Mesendoderm (in vitro differentiated cells): ENCODE measurements around the gene RBM15.

Experiments
- DNase-seq: peaks from one replicate; pipeline ENCODE4 v3.0.0; 2013
- H2AK5ac ChIP-seq: 2 replicates; pipeline ENCODE4 v1.6.1; 2013; ENCODE audit warnings: low read length, inconsistent platforms
- H2BK120ac ChIP-seq: 2 replicates; pipeline ENCODE4 v1.6.1; 2013; ENCODE audit warnings: low read depth, mild to moderate bottlenecking, low read length, moderate library complexity, mixed read lengths
- H2BK15ac ChIP-seq: replicated peaks from 2 replicates; pipeline ENCODE4 v1.6.1; 2013; ENCODE audit warnings: low read depth, mild to moderate bottlenecking, moderate library complexity
- H2BK5ac ChIP-seq: 2 replicates; pipeline ENCODE4 v1.6.1; 2013; ENCODE audit warnings: low read length, inconsistent platforms
- H3K18ac ChIP-seq: 2 replicates; pipeline ENCODE4 v1.6.1; 2013; ENCODE audit warnings: mild to moderate bottlenecking, low read length, mixed read lengths
- H3K23ac ChIP-seq: one replicate; pipeline ENCODE4 v1.6.1; 2013; ENCODE audit warnings: low read length
- H3K27ac ChIP-seq: 2 replicates; pipeline ENCODE4 v1.5.1; 2013; ENCODE audit warnings: low read depth, mild to moderate bottlenecking, inconsistent platforms, low read length, moderate library complexity
- H3K27me3 ChIP-seq: 2 replicates; pipeline ENCODE4 v1.6.1; 2013; ENCODE audit warnings: low read length, control low read depth, mild to moderate bottlenecking, inconsistent platforms; ENCODE audit not compliant: insufficient read depth, poor library complexity
- H3K36me3 ChIP-seq: 2 replicates; pipeline ENCODE4 v1.6.1; 2013; ENCODE audit warnings: low read length, inconsistent platforms; ENCODE audit not compliant: control insufficient read depth, insufficient read depth
- H3K4ac ChIP-seq: one replicate; pipeline ENCODE4 v1.6.1; 2013; ENCODE audit warnings: low read depth, mild to moderate bottlenecking, low read length, moderate library complexity
- H3K4me1 ChIP-seq: 2 replicates; pipeline ENCODE4 v1.6.1; 2013; ENCODE audit warnings: low read depth, low read length, inconsistent platforms; ENCODE audit not compliant: control insufficient read depth
- H3K4me2 ChIP-seq: 2 replicates; pipeline ENCODE4 v1.6.1; 2013; ENCODE audit warnings: low read length
- H3K4me3 ChIP-seq: 2 replicates; pipeline ENCODE4 v1.5.1; 2013; ENCODE audit warnings: mild to moderate bottlenecking, low read length
- H3K56ac ChIP-seq: one replicate; pipeline ENCODE4 v1.6.1; 2013; ENCODE audit warnings: low read length
- H3K79me1 ChIP-seq: 2 replicates; pipeline ENCODE4 v1.6.1; 2013; ENCODE audit warnings: low read length, inconsistent platforms
- H3K79me2 ChIP-seq: 2 replicates; pipeline ENCODE4 v1.6.1; 2013; ENCODE audit warnings: mild to moderate bottlenecking, low read length; ENCODE audit not compliant: control insufficient read depth, insufficient read depth
- H3K9ac ChIP-seq: 2 replicates; pipeline ENCODE4 v1.6.1; 2013; ENCODE audit warnings: low read length, inconsistent platforms
- H4K5ac ChIP-seq: one replicate; pipeline ENCODE4 v1.6.1; 2013; ENCODE audit warnings: low read length
- H4K8ac ChIP-seq: one replicate; pipeline ENCODE4 v1.6.1; 2013; ENCODE audit warnings: low read depth, mild to moderate bottlenecking, control low read depth, low read length, moderate library complexity
- WGBS: extraction: QIAGEN DNeasy Blood & Tissue Kit; methylation state at CpG from one replicate; pipeline ENCODE4 v1.1.7; 2013; ENCODE audit warnings: low lambda C conversion rate, missing lambda C conversion rate; ENCODE audit not compliant: insufficient coverage; ENCODE audit errors: extremely low coverage; 5-methylcytosine and 5-hydroxymethylcytosine counted together

The RBM15 gene

GRCh38 chr1:110343249-110343648 is 4.1 kb downstream of the RBM15 start:
- whole genome bisulfite sequencing: no CpG with 5 or more reads among the region's 2 CpGs
- H3K18ac ChIP-seq: no peak overlapping the region
- no peak overlapping the region for H3K4me2 ChIP-seq
- no peak overlapping the region for H3K23ac ChIP-seq
- no peak overlapping the region for H4K5ac ChIP-seq
- peaks cover 8% of the 10 kb centered on the region for H3K4me1 ChIP-seq
- H3K79me2 ChIP-seq: peaks cover 78% of the 10 kb centered on the region
- peaks cover 6% of the 10 kb centered on the region for H3K36me3 ChIP-seq
- H3K9ac ChIP-seq: no peak overlapping the region
- H3K56ac ChIP-seq: no peak overlapping the region
- H2BK15ac ChIP-seq: no peak overlapping the region
- no peak overlapping the region for H4K8ac ChIP-seq
- no peak overlapping the region for H2AK5ac ChIP-seq
- no peak overlapping the region for H3K27ac ChIP-seq
- H2BK5ac ChIP-seq: no peak overlapping the region
- peaks cover 4% of the 10 kb centered on the region for H3K79me1 ChIP-seq
- no peak for DNase-seq
- no peak overlapping the region for H3K4ac ChIP-seq
- H2BK120ac ChIP-seq: no peak overlapping the region
- H3K27me3 ChIP-seq: no peaks in the 10 kb centered on the region
- H3K4me3 ChIP-seq: no peak overlapping the region

- Histone ChIP-seq H3K4me3 (no peak overlapping the region), H4K5ac (no peak overlapping the region), H3K36me3 (peaks cover 6% of the 10 kb centered on the region), H2BK120ac (no peak overlapping the region), H2BK5ac (no peak overlapping the region), H3K27ac (no peak overlapping the region), H3K9ac (no peak overlapping the region), H3K4me1 (peaks cover 8% of the 10 kb centered on the region), H3K56ac (no peak overlapping the region), H3K18ac (no peak overlapping the region), H3K4me2 (peak overlapping the region; percentile 19), H4K8ac (no peak overlapping the region), H2BK15ac (no peak overlapping the region), H2AK5ac (no peak overlapping the region), H3K4ac (no peak overlapping the region), H3K27me3 (no peaks in the 10 kb centered on the region), H3K79me1 (peaks cover 4% of the 10 kb centered on the region), H3K79me2 (peaks cover 82% of the 10 kb centered on the region), H3K23ac (no peak overlapping the region)
- no CpG with 5 or more reads among the region's 3 CpGs for WGBS
- no peak for DNase-seq
Measured at GRCh38 chr1:110344152-110344551, 5.0 kb downstream of the RBM15 start.

GRCh38 chr1:110345480-110345879 is 6.3 kb downstream of the RBM15 start:
- Histone ChIP-seq H3K18ac (no peak overlapping the region), H3K4me3 (no peak overlapping the region), H2AK5ac (no peak overlapping the region), H2BK120ac (no peak overlapping the region), H3K9ac (no peak overlapping the region), H3K23ac (no peak overlapping the region), H3K27ac (no peak overlapping the region), H3K4me2 (no peak overlapping the region), H3K27me3 (no peaks in the 10 kb centered on the region), H3K36me3 (peaks cover 6% of the 10 kb centered on the region), H4K5ac (no peak overlapping the region), H2BK15ac (no peak overlapping the region), H2BK5ac (no peak overlapping the region), H3K4ac (no peak overlapping the region), H3K4me1 (peaks cover 10% of the 10 kb centered on the region), H3K79me1 (peaks cover 9% of the 10 kb centered on the region), H4K8ac (no peak overlapping the region), H3K56ac (no peak overlapping the region), H3K79me2 (peaks cover 81% of the 10 kb centered on the region)
- WGBS: no CpG with 5 or more reads among the region's 3 CpGs
- no peak for DNase-seq

- peaks cover 4% of the 10 kb centered on the region for H3K36me3 ChIP-seq
- H3K4me3 ChIP-seq: no peak overlapping the region
- no CpG with 5 or more reads among the region's 9 CpGs for WGBS
- H3K18ac ChIP-seq: no peak overlapping the region
- H4K8ac ChIP-seq: no peak overlapping the region
- peaks cover 11% of the 10 kb centered on the region for H3K79me1 ChIP-seq
- H2BK15ac ChIP-seq: no peak overlapping the region
- no peak overlapping the region for H2BK5ac ChIP-seq
- no peak overlapping the region for H3K9ac ChIP-seq
- H3K79me2 ChIP-seq: peaks cover 76% of the 10 kb centered on the region
- H3K4me2 ChIP-seq: no peak overlapping the region
- no peaks in the 10 kb centered on the region for H3K27me3 ChIP-seq
- DNase-seq: no peak
- no peak overlapping the region for H2BK120ac ChIP-seq
- H4K5ac ChIP-seq: no peak overlapping the region
- no peak overlapping the region for H2AK5ac ChIP-seq
- no peak overlapping the region for H3K56ac ChIP-seq
- H3K27ac ChIP-seq: no peak overlapping the region
- H3K4ac ChIP-seq: no peak overlapping the region
- H3K23ac ChIP-seq: no peak overlapping the region
- H3K4me1 ChIP-seq: peaks cover 2% of the 10 kb centered on the region
Measured at GRCh38 chr1:110346690-110347089, 7.5 kb downstream of the RBM15 start.

- Histone ChIP-seq H2AK5ac (no peak overlapping the region), H3K4me3 (no peak overlapping the region)
Measured at GRCh38 chr1:110347182-110347893, 8.2 kb downstream of the RBM15 start.

GRCh38 chr1:110348050-110348449 is 8.9 kb downstream of the RBM15 start:
- Histone ChIP-seq H3K4me1 (peaks cover 2% of the 10 kb centered on the region), H3K79me1 (peaks cover 11% of the 10 kb centered on the region), H4K5ac (no peak overlapping the region), H3K4me3 (no peak overlapping the region), H3K23ac (no peak overlapping the region), H3K4ac (no peak overlapping the region), H2BK15ac (no peak overlapping the region), H3K79me2 (peaks cover 67% of the 10 kb centered on the region), H3K18ac (no peak overlapping the region), H3K27me3 (no peaks in the 10 kb centered on the region), H2BK5ac (no peak overlapping the region), H3K56ac (no peak overlapping the region), H3K9ac (no peak overlapping the region), H3K27ac (no peak overlapping the region), H2BK120ac (no peak overlapping the region), H3K4me2 (no peak overlapping the region), H3K36me3 (peaks cover 4% of the 10 kb centered on the region), H4K8ac (no peak overlapping the region), H2AK5ac (no peak overlapping the region)
- WGBS: no CpG with 5 or more reads among the region's 2 CpGs
- no peak for DNase-seq

More at GRCh38 chr1:110347182-110347893, 8.2 kb downstream of the RBM15 start:
- no peak overlapping the region for H3K4ac ChIP-seq
- no peak overlapping the region for H3K56ac ChIP-seq
- peaks cover 2% of the 10 kb centered on the region for H3K4me1 ChIP-seq
- H3K27me3 ChIP-seq: no peaks in the 10 kb centered on the region
- no peak overlapping the region for H4K5ac ChIP-seq
- no peak overlapping the region for H3K18ac ChIP-seq
- no peak overlapping the region for H4K8ac ChIP-seq
- H3K27ac ChIP-seq: no peak overlapping the region
- WGBS: no CpG with 5 or more reads among the region's 14 CpGs
- H2BK5ac ChIP-seq: no peak overlapping the region
- peaks cover 11% of the 10 kb centered on the region for H3K79me1 ChIP-seq
- H3K79me2 ChIP-seq: peaks cover 72% of the 10 kb centered on the region
- peaks cover 4% of the 10 kb centered on the region for H3K36me3 ChIP-seq
- no peak overlapping the region for H3K23ac ChIP-seq
- peak; percentile 44 for DNase-seq
- H2BK15ac ChIP-seq: no peak overlapping the region
- H2BK120ac ChIP-seq: no peak overlapping the region
- no peak overlapping the region for H3K9ac ChIP-seq
- no peak overlapping the region for H3K4me2 ChIP-seq
